IPS-20b (cell line): ENCODE results near the gene CENPU.
"Not testable (repeated sequence)": the region's sequence is repeated elsewhere in the genome, so short reads cannot be mapped to it uniquely, and the experiment has no call there.

Source experiments
- H3K27ac ChIP-seq: one replicate; pipeline ENCODE4 v1.5.1; 2013; ENCODE audit warnings: low read length
- H3K27me3 ChIP-seq: 2 replicates; pipeline ENCODE4 v1.6.1; 2013; ENCODE audit warnings: mild to moderate bottlenecking, low read length, inconsistent platforms; ENCODE audit not compliant: insufficient read depth
- H3K36me3 ChIP-seq: 2 replicates; pipeline ENCODE4 v1.6.1; 2013; ENCODE audit warnings: low read depth, mild to moderate bottlenecking, inconsistent platforms, low read length, moderate library complexity; ENCODE audit not compliant: insufficient read depth
- H3K4me1 ChIP-seq: 2 replicates; pipeline ENCODE4 v1.6.1; 2013; ENCODE audit warnings: mild to moderate bottlenecking, control low read depth, inconsistent platforms, low read length, moderate library complexity; ENCODE audit not compliant: insufficient read depth
- H3K4me3 ChIP-seq: 2 replicates; pipeline ENCODE4 v1.5.1; 2013; ENCODE audit warnings: mild to moderate bottlenecking, low read length, inconsistent platforms
- H3K9ac ChIP-seq: 2 replicates; pipeline ENCODE4 v1.6.1; 2013; ENCODE audit warnings: low read depth, mild to moderate bottlenecking, inconsistent platforms, low read length, moderate library complexity
- H3K9me3 ChIP-seq: 2 replicates; pipeline ENCODE4 v1.6.1; 2013; ENCODE audit warnings: mild to moderate bottlenecking, low read depth, low read length, inconsistent platforms; ENCODE audit not compliant: insufficient read depth

CENPU gene

DNA sequence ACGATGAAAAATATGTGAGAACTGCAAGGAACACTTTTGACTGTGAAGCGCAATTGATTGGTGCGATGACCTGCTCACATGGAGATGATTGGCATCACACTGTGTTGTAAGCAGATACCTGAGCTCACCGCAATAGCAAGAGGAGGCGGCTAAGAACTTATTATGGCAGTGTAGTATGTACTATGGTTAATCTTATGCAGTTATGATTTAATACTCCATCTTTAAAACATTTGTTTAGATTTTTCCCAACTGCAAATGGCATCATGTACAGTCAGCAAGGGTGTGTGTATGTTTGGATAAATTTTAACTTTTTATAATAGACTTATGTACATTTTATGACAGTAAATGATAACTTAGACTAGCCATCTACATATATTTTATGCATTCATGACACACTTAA, 58.9 kb downstream of the CENPU start:
- Histone ChIP-seq H3K9ac (no peak overlapping the region), H3K4me1 (no peaks in the 10 kb centered on the region), H3K27ac (no peak overlapping the region), H3K36me3 (0 out of 2 replicates have a peak, but pooled peaks cover 11% of the 10 kb centered on the region), H3K4me3 (no peak overlapping the region), H3K27me3 (no peaks in the 10 kb centered on the region), H3K9me3 (peaks cover 6% of the 10 kb centered on the region; the same call in 1 of the 2 replicates)

DNA sequence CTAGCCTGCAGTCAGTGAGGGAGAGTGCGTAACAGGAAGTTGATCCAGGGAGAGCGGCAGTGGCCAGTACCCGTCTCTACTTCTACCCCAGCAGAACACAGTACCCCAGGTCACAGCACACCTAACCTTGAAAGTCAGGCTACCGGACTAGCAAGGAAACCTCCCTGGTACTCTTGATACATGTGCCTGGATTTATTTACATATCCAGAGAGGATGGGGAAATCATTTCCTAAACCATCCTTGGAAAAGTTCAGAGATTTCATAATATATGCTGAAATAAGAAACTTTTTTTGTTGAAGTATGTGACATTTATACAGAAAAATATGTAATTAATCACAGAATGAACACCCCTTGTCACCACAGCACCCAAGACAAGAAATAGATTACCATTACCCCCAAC, 59.9 kb downstream of the CENPU start:
- Histone ChIP-seq H3K36me3 (0 out of 2 replicates have a peak, but pooled peaks cover 11% of the 10 kb centered on the region), H3K27me3 (no peaks in the 10 kb centered on the region), H3K9ac (no peak overlapping the region), H3K4me1 (no peaks in the 10 kb centered on the region), H3K9me3 (no peaks in the 10 kb centered on the region), H3K27ac (no peak overlapping the region), H3K4me3 (no peak overlapping the region)

DNA sequence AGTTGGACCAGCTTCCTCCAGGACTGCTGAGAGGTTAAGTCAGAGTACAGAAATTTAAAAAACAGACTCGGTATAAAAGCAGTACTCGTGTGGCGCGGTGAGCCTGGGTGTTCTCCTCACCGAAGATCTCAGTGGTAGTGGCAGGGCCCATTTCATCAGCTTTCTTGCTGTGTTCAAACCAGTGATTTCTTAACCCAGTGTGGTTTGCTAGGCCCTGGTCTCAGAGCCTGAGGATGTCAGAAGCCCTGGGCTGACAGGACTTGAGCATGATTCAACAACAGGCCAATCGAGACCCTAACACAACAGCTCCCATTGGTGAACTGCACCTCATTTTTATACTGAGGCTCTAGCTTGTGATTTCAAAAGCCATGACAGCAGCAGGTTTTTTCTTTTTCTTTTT, 61.2 kb downstream of the CENPU start:
- no peak overlapping the region for H3K27ac ChIP-seq
- no peaks in the 10 kb centered on the region for H3K9me3 ChIP-seq
- 0 out of 2 replicates have a peak, but pooled peaks cover 11% of the 10 kb centered on the region for H3K36me3 ChIP-seq
- H3K4me3 ChIP-seq, result no peak overlapping the region
- no peaks in the 10 kb centered on the region for H3K27me3 ChIP-seq
- no peak overlapping the region for H3K9ac ChIP-seq
- no peaks in the 10 kb centered on the region for H3K4me1 ChIP-seq

DNA sequence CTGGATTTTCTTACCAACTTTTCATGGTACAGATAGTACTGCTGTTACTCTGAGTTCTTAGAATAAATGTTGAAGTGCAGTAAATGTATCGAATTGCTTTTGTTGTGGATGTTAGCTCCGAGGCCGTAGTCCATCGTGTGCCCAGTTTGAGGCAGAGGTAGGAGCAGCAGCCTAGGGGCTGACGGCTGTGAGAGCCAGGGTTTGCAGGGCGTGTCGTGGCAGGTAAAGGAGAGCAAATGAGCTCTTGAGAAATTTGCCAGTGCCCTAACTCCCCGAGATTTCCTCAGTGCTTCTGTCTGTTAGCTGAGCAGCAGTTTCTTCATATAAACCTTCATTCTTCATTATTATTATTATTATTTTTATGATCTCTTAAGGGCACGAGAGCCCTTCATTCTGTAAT, 62.8 kb downstream of the CENPU start:
- Histone ChIP-seq H3K36me3 (0 out of 2 replicates have a peak, but pooled peaks cover 11% of the 10 kb centered on the region), H3K4me1 (no peaks in the 10 kb centered on the region), H3K27me3 (no peaks in the 10 kb centered on the region), H3K27ac (no peak overlapping the region), H3K4me3 (no peak overlapping the region), H3K9ac (no peak overlapping the region), H3K9me3 (no peaks in the 10 kb centered on the region)

DNA sequence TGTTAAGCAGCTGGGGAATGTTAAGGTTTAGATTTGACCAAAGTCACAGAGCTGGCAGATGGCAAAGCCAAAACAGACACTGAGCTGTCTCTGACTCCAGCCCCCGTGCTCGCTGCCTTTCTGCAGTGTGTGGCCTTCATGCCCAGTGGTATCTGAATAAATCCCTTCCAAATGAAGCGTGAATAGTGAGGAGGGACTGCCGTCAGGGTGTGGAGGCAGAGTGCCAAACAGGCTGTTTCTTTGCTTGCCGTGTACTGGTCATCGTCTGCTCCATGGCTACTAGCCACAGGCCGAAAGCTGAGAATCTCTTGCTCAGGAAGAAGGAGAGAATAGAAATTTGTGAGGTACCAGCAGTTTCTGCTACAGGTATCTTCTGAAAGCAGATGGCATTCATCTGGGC, 64.6 kb downstream of the CENPU start:
- H3K36me3 ChIP-seq, result 0 out of 2 replicates have a peak, but pooled peaks cover 11% of the 10 kb centered on the region
- H3K4me1 ChIP-seq, result 0 out of 2 replicates have a peak, but pooled peaks cover 2% of the 10 kb centered on the region
- no peak overlapping the region for H3K4me3 ChIP-seq
- H3K27me3 ChIP-seq, result no peaks in the 10 kb centered on the region
- no peak overlapping the region for H3K27ac ChIP-seq
- no peaks in the 10 kb centered on the region for H3K9me3 ChIP-seq
- H3K9ac ChIP-seq, result no peak overlapping the region

DNA sequence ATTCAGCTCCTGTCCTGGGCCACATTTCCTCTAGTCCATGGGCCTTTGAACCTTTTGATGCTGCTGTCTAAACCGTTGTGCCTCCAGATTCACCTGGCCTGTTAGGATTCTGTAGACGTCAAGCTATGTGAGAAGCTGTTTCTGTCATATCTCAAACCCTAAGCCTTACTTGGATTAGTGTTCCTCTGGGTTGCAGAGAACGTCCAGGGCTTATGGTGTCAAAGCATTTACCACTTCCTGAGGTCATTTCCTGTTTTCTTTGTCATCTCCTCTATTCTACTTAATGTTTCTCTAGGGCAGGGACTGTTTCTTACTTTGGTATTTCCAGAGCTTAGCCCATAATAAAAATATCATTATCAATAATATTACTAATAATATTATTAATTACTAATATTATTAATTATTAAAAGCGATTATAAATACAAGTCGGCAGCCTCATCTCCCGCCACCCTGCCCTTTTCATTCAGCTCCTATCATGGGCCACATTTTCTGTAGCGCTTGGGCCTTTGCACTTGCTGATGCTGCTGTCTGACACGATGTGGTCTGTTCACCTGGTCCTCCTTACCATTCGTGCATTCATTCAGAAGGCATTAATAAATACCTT, 65.3 kb downstream of the CENPU start:
- H3K4me1 ChIP-seq, result 0 out of 2 replicates have a peak, but pooled peaks cover 3% of the 10 kb centered on the region
- H3K36me3 ChIP-seq, result 0 out of 2 replicates have a peak, but pooled peaks cover 7% of the 10 kb centered on the region
- no peaks in the 10 kb centered on the region for H3K27me3 ChIP-seq
- no peak overlapping the region for H3K9ac ChIP-seq
- H3K4me3 ChIP-seq, result no peak overlapping the region
- H3K27ac ChIP-seq, result no peak overlapping the region
- H3K9me3 ChIP-seq, result no peaks in the 10 kb centered on the region

DNA sequence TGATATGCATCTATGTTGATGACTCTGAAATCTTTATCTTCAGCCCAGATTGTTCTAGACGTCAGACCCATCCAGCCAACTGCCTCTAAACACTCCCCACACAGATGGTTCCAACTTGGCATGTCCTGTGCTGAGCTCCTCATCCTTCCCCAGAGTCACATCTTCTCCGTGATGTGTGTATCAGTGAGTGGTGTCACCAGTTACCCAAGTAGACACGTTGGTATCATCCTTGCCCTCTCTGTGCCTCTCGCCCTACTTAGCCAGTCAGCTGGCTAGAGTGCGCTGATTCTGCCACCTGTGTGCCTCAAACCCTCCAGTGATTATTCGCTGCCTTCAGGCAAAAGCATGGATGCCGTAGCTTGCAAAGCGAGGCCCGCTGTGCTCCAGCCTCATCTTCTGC, 65.8 kb downstream of the CENPU start:
- Histone ChIP-seq H3K9me3 (no peaks in the 10 kb centered on the region), H3K27me3 (no peaks in the 10 kb centered on the region), H3K36me3 (0 out of 2 replicates have a peak, but pooled peaks cover 7% of the 10 kb centered on the region), H3K4me3 (no peak overlapping the region), H3K9ac (no peak overlapping the region), H3K4me1 (0 out of 2 replicates have a peak, but pooled peaks cover 3% of the 10 kb centered on the region), H3K27ac (no peak overlapping the region)

DNA sequence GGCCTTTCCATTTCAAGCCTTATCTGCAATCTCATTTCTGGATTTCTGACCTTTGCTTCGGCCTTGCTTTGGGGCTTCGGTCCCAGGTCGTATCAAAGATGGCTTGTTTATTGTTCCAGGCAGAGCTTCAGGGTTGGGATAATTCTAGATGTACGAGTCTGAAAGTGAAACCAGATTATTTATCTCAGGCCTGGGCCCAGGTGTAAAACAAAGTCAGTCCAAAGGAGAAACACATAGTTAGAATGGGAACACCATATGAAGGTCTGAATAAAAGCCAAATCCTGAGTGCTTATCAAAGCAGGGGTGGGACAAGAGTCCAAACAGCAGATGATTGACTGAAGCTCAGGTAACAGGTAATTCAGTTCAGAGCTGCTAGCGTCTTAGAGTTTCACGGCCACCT, 67.2 kb downstream of the CENPU start:
- Histone ChIP-seq H3K9ac (no peak overlapping the region), H3K36me3 (no peaks in the 10 kb centered on the region), H3K4me3 (no peak overlapping the region), H3K27me3 (no peaks in the 10 kb centered on the region), H3K9me3 (no peaks in the 10 kb centered on the region), H3K27ac (no peak overlapping the region), H3K4me1 (0 out of 2 replicates have a peak, but pooled peaks cover 3% of the 10 kb centered on the region)

DNA sequence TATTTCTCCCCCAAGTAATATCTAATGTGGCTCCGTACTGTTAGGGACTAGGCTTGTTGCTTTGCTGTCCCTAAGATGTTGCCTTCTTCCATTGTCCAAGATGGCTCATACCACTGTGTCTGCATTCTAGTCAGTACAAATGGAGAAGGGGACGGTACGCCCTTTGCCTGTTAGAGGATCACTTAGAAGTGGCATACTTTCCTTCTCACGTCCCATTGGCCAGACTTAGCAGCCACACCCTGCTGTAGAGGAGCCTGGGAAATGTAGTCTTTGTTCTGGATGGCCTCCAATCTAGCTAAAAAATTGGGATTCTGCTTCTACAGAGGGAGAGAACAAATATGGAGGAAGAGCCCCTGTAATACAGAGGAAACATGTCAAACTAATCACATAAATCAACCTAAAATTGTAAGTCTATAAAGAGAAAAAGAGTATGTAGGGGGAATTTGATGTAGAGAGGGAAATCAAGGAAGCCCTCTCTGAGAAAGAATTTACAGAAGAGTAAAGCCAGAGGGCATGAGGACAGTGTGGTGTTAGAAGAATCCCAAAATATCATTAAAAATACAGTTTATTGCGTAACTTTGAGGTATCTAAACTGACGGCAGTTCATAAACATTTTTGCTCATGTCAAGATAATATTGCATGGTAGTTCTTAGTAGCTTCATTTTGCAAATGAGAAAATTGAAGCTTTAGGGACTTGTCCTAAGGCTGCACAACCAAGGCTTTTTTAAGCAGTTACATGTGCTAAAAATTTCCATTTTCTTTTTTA, 69.3 kb downstream of the CENPU start:
- H3K27me3 ChIP-seq, result no peaks in the 10 kb centered on the region
- H3K4me3 ChIP-seq, result no peak overlapping the region
- H3K9me3 ChIP-seq, result no peaks in the 10 kb centered on the region
- H3K4me1 ChIP-seq, result 0 out of 2 replicates have a peak, but pooled peaks cover 3% of the 10 kb centered on the region
- no peaks in the 10 kb centered on the region for H3K36me3 ChIP-seq
- no peak overlapping the region for H3K9ac ChIP-seq
- H3K27ac ChIP-seq, result no peak overlapping the region

DNA sequence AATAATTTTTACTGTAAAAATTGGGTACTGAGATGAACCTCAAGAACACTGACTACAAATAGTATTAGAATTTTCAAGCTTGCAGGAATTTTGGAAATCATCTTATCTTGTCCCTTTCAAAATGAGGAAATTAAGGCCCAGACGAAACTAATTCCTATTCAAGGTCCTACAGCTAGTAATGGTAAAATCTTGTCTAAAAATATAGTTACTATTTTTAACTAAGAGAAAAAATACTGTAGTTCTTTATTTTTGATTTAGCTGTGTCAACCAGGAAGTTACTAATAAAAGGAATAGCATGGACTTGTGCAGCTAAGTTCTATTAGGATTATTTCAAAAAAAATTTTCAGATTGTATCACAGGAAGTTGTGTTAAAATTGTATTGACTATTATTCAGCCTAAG, 71.7 kb downstream of the CENPU start:
- Histone ChIP-seq H3K9me3 (no peaks in the 10 kb centered on the region), H3K27ac (no peak overlapping the region), H3K9ac (no peak overlapping the region), H3K4me3 (no peak overlapping the region), H3K4me1 (0 out of 2 replicates have a peak, but pooled peaks cover 3% of the 10 kb centered on the region), H3K36me3 (no peaks in the 10 kb centered on the region), H3K27me3 (no peaks in the 10 kb centered on the region)

DNA sequence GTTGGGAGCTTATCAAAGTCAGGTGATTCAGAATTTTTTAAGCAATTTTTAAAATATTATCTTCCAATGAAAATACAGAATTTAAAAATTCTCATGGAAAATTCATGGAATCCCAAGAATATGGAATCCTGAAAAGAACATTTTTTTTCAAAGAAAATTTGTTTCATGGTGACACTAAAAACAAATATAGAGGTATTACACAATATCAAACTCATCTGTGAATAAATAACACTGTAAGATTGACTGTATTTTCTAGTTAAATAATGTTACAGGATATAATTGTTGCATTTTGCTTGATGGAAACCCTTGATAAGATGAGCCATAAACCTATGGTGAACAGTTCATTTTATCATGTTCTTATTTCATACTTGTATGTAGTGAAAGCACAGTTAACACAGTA, 72.9 kb downstream of the CENPU start:
- no peaks in the 10 kb centered on the region for H3K27me3 ChIP-seq
- H3K36me3 ChIP-seq, result no peaks in the 10 kb centered on the region
- H3K9ac ChIP-seq, result no peak overlapping the region
- 0 out of 2 replicates have a peak, but pooled peaks cover 3% of the 10 kb centered on the region for H3K4me1 ChIP-seq
- H3K4me3 ChIP-seq, result no peak overlapping the region
- no peak overlapping the region for H3K27ac ChIP-seq
- no peaks in the 10 kb centered on the region for H3K9me3 ChIP-seq

DNA sequence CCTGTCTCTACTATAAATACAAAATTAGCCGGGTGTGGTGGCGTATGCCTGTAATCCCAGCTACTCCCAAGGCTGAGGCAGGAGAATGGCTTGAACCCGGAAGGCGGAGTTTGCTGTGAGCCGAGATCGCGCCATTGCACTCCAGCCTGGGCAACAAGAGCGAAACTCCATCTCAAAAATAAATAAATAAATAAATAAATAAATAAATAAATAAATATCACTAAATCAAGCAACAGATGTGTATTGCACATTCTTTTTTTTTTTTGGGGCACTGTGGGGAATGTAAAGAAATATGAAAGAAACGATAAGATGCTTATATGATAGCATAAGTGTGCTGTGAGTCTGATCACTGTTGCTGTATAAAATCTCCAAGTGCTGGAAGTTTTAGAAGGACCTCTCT, 76.1 kb downstream of the CENPU start:
- H3K4me1 ChIP-seq, result not testable (repeated sequence)

More for the DNA sequence above, 76.1 kb downstream of the CENPU start:
- H3K27me3 ChIP-seq, H3K36me3 ChIP-seq, H3K9me3 ChIP-seq, H3K9ac ChIP-seq, H3K27ac ChIP-seq, H3K4me3 ChIP-seq: not testable (repeated sequence)
